HG03135 (cell line): ENCODE data around the gene PTPN3.

Source experiments
- ATAC-seq: cut with Tn5 transposase; IDR thresholded peaks from one replicate; pipeline ENCODE4 v1.9.1; 2021; ENCODE audit warnings: mild to moderate bottlenecking, moderate library complexity; ENCODE audit not compliant: unreplicated experiment

PTPN3 gene

DNA sequence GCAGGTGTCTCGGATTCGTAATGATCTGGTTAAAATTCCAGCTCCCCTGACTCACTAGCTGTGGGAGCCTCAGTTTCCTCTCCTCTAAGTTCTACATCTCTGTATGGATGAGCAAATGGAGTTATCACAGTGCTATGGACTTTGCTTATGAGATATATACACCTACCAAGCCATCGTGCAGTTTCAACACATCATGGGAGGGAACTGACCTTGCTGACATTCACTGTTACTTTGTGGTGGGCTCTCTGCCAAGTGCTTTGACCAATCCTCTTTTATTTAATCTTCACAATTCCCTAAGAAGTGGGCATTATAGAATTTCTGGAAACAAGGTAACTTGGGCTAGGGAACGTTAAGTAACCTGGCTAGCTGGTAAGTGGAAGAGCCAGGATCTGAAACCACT is 70.2 kb downstream of the PTPN3 start:
- no peak for ATAC-seq

GRCh38 chr9:109426626-109427402 is 71.3 kb downstream of the PTPN3 start:
- no peak for ATAC-seq

DNA sequence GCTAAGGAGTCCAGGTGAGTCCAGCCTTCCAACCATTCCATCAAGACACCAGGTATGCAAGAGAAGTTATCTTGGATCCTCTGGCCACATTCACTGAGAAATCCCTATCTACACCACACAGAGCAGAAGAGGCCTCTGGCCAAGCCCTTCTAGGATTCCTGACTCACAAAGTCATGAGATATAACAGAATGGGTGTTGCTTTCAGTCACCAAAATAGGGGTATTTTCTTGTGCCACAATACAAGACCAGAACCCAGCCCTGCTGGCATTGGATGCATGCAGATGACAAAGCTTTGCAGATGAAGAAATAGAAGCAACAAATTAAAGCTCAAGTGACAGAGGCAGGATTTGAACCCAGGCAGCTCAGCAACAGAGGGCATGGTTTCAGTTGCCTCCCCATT is 73.5 kb downstream of the PTPN3 start:
- no peak for ATAC-seq

- ATAC-seq: no peak
Observed at GRCh38 chr9:109423877-109424276, 74.2 kb downstream of the PTPN3 start.

- ATAC-seq: peak; percentile 82
Observed at GRCh38 chr9:109422641-109423040, 75.5 kb downstream of the PTPN3 start.

GRCh38 chr9:109421026-109421970 is 76.8 kb downstream of the PTPN3 start:
- ATAC-seq: no peak

DNA sequence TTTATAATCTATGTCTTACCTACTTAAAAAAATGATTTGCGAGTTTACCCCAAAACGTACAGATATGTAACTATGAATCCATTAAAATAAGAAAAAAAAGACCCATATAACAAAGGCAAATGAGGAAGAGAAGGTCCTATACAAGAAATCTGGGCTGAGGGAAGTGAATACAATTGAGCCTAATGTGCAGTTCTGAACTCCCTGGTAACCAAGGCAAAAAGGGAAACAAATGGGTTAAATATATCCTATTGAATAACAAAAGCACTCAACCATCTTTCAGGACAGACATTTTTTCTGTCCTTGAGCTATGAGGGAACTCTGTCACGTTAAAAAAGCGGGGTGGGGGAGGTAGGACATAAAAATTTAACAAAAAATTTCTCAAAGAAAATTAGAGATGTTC is 78.6 kb downstream of the PTPN3 start:
- no peak for ATAC-seq

- ATAC-seq: no peak
Observed at GRCh38 chr9:109418827-109419226, 79.3 kb downstream of the PTPN3 start.

GRCh38 chr9:109417585-109418544 is 80.2 kb downstream of the PTPN3 start:
- no peak for ATAC-seq

- no peak for ATAC-seq
Observed at GRCh38 chr9:109417054-109417453, 81.1 kb downstream of the PTPN3 start.

GRCh38 chr9:109416135-109416706 is 81.9 kb downstream of the PTPN3 start:
- peak; percentile 44 for ATAC-seq

- no peak for ATAC-seq
Observed at GRCh38 chr9:109414125-109414785, 83.9 kb downstream of the PTPN3 start.

- peak; percentile 47 for ATAC-seq
Observed at GRCh38 chr9:109411798-109412352, 86.2 kb downstream of the PTPN3 start.

DNA sequence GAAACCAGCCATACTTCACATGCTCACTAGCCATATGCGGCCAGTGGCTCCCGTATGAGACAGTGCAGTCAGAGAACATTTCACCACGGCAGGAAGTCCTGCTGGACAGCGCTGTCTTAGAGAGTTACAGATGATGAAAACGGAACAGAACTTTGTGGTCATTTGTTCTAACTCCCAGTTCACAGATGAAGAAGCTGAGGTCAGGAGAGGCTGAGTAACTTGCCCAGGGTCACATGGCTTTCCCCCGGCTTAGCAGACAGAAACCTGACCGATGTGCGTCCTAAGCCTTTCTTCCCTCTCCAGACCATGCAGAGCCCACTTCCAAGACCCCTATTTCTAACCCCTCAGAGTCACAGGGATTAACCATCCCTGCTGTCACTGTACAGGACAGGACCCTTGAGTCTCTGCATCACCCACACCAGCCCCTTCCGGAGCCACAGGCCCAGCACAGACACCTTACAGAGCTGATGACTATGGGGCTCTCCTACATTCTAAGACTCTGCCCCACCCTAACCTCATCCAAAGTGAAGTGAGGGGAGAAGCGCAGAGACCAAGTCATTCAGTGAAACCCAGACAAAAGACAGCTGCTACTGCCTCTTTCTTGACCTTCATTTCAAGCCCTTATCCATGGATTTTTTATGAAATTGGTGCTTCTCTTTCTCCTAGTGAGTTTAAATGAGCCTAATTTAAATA is 86.9 kb downstream of the PTPN3 start:
- peak; percentile 62 for ATAC-seq

DNA sequence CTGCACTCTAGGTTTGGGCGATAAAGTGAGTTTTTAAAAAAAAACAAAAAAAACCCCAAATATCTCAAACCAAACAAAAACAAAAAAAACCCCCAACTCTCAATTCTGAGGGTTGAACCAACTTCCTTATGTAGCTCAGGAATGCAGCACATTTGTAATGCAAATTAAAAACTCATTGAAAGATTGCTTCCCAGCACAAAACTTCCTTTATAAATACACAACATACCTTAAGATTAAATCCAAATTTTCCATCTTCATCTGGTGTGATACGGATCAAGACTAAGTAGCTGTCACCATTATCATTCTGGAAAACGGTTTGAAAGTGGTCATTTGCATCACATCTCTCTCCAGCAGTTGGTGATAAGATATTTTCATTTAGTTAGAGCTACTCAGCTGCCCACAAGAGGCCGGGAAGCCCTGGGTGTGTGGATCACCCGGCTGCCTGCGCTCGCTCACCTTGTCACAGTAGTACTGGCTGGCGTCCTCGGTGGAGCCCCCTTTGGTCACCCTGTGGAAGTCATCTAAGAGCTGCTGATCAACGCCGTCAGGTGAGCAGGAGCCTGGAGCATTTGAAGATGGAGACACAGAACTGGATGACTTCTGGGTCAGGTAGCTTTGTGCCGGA is 88.2 kb downstream of the PTPN3 start:
- ATAC-seq: no peak

GRCh38 chr9:109408759-109409462 is 89.2 kb downstream of the PTPN3 start:
- ATAC-seq: no peak

DNA sequence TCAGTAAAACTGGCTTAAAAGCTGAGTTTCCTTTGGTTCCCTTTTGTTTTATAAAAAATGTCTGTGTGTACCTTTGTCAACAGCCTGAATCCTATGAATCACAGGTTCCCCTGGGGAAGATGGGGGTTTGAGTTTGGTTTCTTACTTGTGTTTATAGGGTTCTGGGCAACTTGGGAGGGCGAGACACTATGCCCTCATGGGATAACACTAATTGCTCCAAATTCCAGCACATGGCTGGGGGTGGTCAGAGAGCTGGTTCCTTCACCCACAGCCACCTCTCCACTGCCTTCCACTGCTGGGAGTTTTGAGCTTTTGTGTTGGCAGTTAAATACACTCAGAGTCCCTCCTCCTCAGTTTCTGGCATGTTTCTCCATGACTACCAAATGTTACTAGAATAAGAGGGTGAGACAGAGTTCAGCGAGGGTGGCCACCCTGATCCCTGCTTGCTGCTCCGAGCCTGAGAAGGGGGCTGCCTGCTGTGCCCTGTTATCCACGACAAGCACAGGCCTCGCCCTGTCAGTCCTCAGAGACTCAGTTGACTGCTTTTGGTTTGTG is 94.3 kb downstream of the PTPN3 start:
- ATAC-seq: no peak

GRCh38 chr9:109403116-109403515 is 95.0 kb downstream of the PTPN3 start:
- ATAC-seq: no peak
